K562 (cell line): Measurements from ENCODE around the gene ZNF333. TPM values are rescaled to one million over a fixed set of nuclear protein-coding genes. Genes with fewer than 3 reads are reported as not detected.

Experiments used
- ATAC-seq: fragments of 200-7000 bp; cut with Tn5 transposase; 3 replicates; pipeline ENCODE4 v1.9.1; 2020; ENCODE audit warnings: moderate library complexity
- BruUV-seq: library from RNA; stranded (reverse); fragments of 400-500 nt; replicated peaks from 2 replicates; lab custom pipeline; 2021; lab: Mats Ljungman, UMichigan
- CTCF ChIA-PET: fragments of 300-600 bp; formaldehyde crosslinking; extraction: SDS; loops from one replicate; lab custom pipeline; 2021; ENCODE audit warnings: low intra/inter-chr PET ratio; lab: Yijun Ruan, JAX
- POLR2A ChIA-PET: fragments of 300-600, 350-650 bp; sonication (Branson Sonifier 250); formaldehyde crosslinking; extraction: SDS; loops from one replicate; lab custom pipeline; 2021; ENCODE audit warnings: antibody characterized with exemption, inconsistent platforms; lab: Yijun Ruan, JAX
- DNase-seq, 4 experiments: peaks; one replicate each; pipeline versions ENCODE4 v3.0.0 to v3.0.0-alpha.2; 2011 to 2018; ENCODE audit warnings: low spot score in 3 of 4, mixed read lengths in 3 of 4; ENCODE audit errors: extremely low read depth in 1 of 4
- FAIRE-seq: peaks from 2 replicates; lab custom pipeline; 2011; peaks lifted over from hg19 to GRCh38; lab: Jason Lieb, UNC
- H2AFZ ChIP-seq: 2 replicates; pipeline ENCODE4 v1.6.0; 2011; ENCODE audit warnings: low read depth, low read length, control low read depth, inconsistent platforms
- H3K27ac ChIP-seq: fragments of 200-600 bp; 3 replicates; pipeline ENCODE4 v1.8.0; 2011; ENCODE audit warnings: low read depth, mild to moderate bottlenecking, control low read depth, inconsistent platforms, low read length, moderate library complexity, mixed read lengths; ENCODE audit errors: extremely low read depth
- H3K27me3 ChIP-seq, 2 experiments: fragments of 300-600 bp in 1 of 2; 2 replicates in 1 of 2; 3 replicates in 1 of 2; pipeline versions ENCODE4 v1.6.0 to v1.8.0; 2011; ENCODE audit warnings: inconsistent platforms in 2 of 2, low read length in 2 of 2, mild to moderate bottlenecking in 1 of 2, mixed read lengths in 1 of 2, moderate library complexity in 1 of 2; ENCODE audit not compliant: control insufficient read depth in 2 of 2, insufficient read depth in 2 of 2
- H3K36me3 ChIP-seq: fragments of 300-600 bp; 3 replicates; pipeline ENCODE4 v1.8.0; 2011; ENCODE audit warnings: mild to moderate bottlenecking, low read length, inconsistent platforms; ENCODE audit not compliant: control insufficient read depth, insufficient read depth
- H3K4me1 ChIP-seq, 2 experiments: fragments of 200-600 bp in 1 of 2; replicated peaks in 1 of 2; 2 replicates in 1 of 2; 3 replicates in 1 of 2; pipeline versions ENCODE4 v1.5.1 to v1.8.0; 2011; ENCODE audit warnings: inconsistent platforms in 2 of 2, low read length in 2 of 2, mild to moderate bottlenecking in 1 of 2, mixed read lengths in 1 of 2, moderate library complexity in 1 of 2; ENCODE audit not compliant: control insufficient read depth in 2 of 2, insufficient read depth in 2 of 2
- H3K4me2 ChIP-seq: 2 replicates; pipeline ENCODE4 v1.6.1; 2011; ENCODE audit warnings: low read length, control low read depth, inconsistent platforms, mixed read lengths; ENCODE audit not compliant: insufficient read depth
- H3K4me3 ChIP-seq: fragments of 200-600 bp; sonication (generic), shearing (Covaris generic); 2 replicates; pipeline ENCODE4 v1.5.1; 2016; ENCODE audit warnings: control low read depth, inconsistent platforms
- H3K79me2 ChIP-seq: fragments of 200-600 bp; 3 replicates; pipeline ENCODE4 v1.8.0; 2011; ENCODE audit warnings: low read length, inconsistent platforms; ENCODE audit not compliant: control insufficient read depth, insufficient read depth
- H3K9ac ChIP-seq, 2 experiments: 2 replicates each; pipeline versions ENCODE4 v1.6.0 to v1.6.1; 2011; ENCODE audit warnings: low read depth in 2 of 2, low read length in 2 of 2, control low read depth in 1 of 2, inconsistent platforms in 1 of 2, mild to moderate bottlenecking in 1 of 2, mixed read lengths in 1 of 2; ENCODE audit not compliant: insufficient read depth in 1 of 2
- H3K9me1 ChIP-seq: one replicate; pipeline ENCODE4 v1.6.0; 2011; ENCODE audit warnings: inconsistent platforms, mild to moderate bottlenecking, low read length, moderate library complexity; ENCODE audit not compliant: control insufficient read depth, insufficient read depth
- H3K9me3 ChIP-seq: replicated peaks from 2 replicates; pipeline ENCODE4 v1.5.1; 2011; ENCODE audit warnings: low read depth, low read length, inconsistent platforms; ENCODE audit not compliant: control insufficient read depth, insufficient read depth
- H4K20me1 ChIP-seq: replicated peaks from 2 replicates; pipeline ENCODE4 v1.6.1; 2011; ENCODE audit warnings: low read length, inconsistent platforms, mixed read lengths; ENCODE audit not compliant: control insufficient read depth, insufficient read depth
- ATF1 ChIP-seq, 2 experiments: fragments of 450-650 bp in 1 of 2; IDR thresholded peaks; 2 replicates each; pipeline ENCODE4 v1.6.1; 2016; ENCODE audit warnings: missing compliant biosample characterization in 1 of 2, missing genetic modification characterization in 1 of 2
- ATF2 ChIP-seq: sonication (generic); formaldehyde crosslinking; IDR thresholded peaks from 2 replicates; pipeline ENCODE4 v1.8.1; 2022; ENCODE audit warnings: missing genetic modification reagents
- CC2D1A ChIP-seq: fragments of 450-650 bp; IDR thresholded peaks from 2 replicates; pipeline ENCODE4 v1.6.1; 2017; ENCODE audit warnings: mild to moderate bottlenecking
- ERF ChIP-seq: fragments of 450-650 bp; formaldehyde crosslinking; IDR thresholded peaks from 2 replicates; pipeline ENCODE4 v1.4.0; 2020; ENCODE audit warnings: mild to moderate bottlenecking, mixed read lengths
- HNRNPL ChIP-seq: fragments of 200-400 bp; formaldehyde crosslinking; IDR thresholded peaks from 2 replicates; pipeline ENCODE4 v1.6.1; 2017; ENCODE audit warnings: low read depth, mild to moderate bottlenecking, low read length
- IRF1 ChIP-seq: sonication (generic); formaldehyde crosslinking; IDR thresholded peaks from 2 replicates; pipeline ENCODE4 v1.8.0; 2022; ENCODE audit warnings: missing genetic modification reagents, mild to moderate bottlenecking, borderline replicate concordance
- IRF2 ChIP-seq: sonication (generic); formaldehyde crosslinking; IDR thresholded peaks from 2 replicates; pipeline ENCODE4 v1.8.1; 2022; ENCODE audit warnings: mild to moderate bottlenecking, missing genetic modification reagents
- MAFG ChIP-seq: fragments of 450-650 bp; conservative IDR thresholded peaks from 2 replicates; pipeline ENCODE4 v1.6.1; 2016; ENCODE audit warnings: missing genetic modification characterization, missing compliant biosample characterization
- MED1 ChIP-seq: sonication (generic); formaldehyde crosslinking; IDR thresholded peaks from 2 replicates; pipeline ENCODE4 v1.8.1; 2023; ENCODE audit warnings: missing genetic modification reagents, borderline replicate concordance
- RBM25 ChIP-seq: fragments of 200-400 bp; formaldehyde crosslinking; IDR thresholded peaks from 2 replicates; pipeline ENCODE4 v1.6.1; 2018; ENCODE audit warnings: low read length, low read depth, moderate library complexity; ENCODE audit not compliant: severe bottlenecking
- ZKSCAN1 ChIP-seq: fragments of 150-350 bp; IDR thresholded peaks from 2 replicates; pipeline ENCODE4 v1.6.1; 2016; ENCODE audit warnings: low read depth, low read length
- ZNF212 ChIP-seq: fragments of 450-650 bp; formaldehyde crosslinking; IDR thresholded peaks from 2 replicates; pipeline ENCODE4 v1.4.0; 2020; ENCODE audit warnings: mild to moderate bottlenecking
- ZNF384 ChIP-seq: IDR thresholded peaks from 2 replicates; pipeline ENCODE4 v1.6.1; 2012; ENCODE audit warnings: low read depth, low read length, improper control_type of control experiment
- ZNF408 ChIP-seq: fragments of 250-450 bp; sonication (Bioruptor Pico); IDR thresholded peaks from 2 replicates; pipeline ENCODE4 v1.4.0; 2020; ENCODE audit warnings: low read depth, mild to moderate bottlenecking, moderate library complexity
- WGBS: fragments of 100-300 bp; shearing (Covaris generic); methylation state at CpG from one replicate; pipeline ENCODE4 v1.1.6; 2016; ENCODE audit warnings: low coverage, mixed read lengths; ENCODE audit not compliant: insufficient coverage; ENCODE audit errors: missing lambda C conversion rate; 5-methylcytosine and 5-hydroxymethylcytosine counted together
- in situ Hi-C: fragments of 300-500 bp; cut with MboI; formaldehyde crosslinking; loops from 4 replicates; pipeline ENCODE4 v1.15.0; 2018; ENCODE audit warnings: inconsistent platforms, mixed read lengths
- intact Hi-C: fragments of 100-400 bp; cut with micrococcal nuclease; formaldehyde crosslinking; loops from 2 replicates; pipeline ENCODE4 v1.14.2; 2022
- polyA plus RNA-seq, 8 experiments: library from polyadenylated mRNA; depleted of rRNA in 4 of 8; stranded (reverse) in 5 of 8; unstranded in 3 of 8; fragments of >200 nt; fragmentation: Nextera tagmentation in 2 of 8; fragmentation: Illumina TruSeq in 1 of 8; extraction: Ambion mirVana in 2 of 8; extraction: Trizol in 1 of 8; gene quantifications; 2 replicates each; pipeline versions ENCODE4 v1.2.1 to v1.2.3, GENCODE V29; 2011 to 2014; ENCODE audit warnings: inconsistent platforms in 1 of 8, missing spikeins in 1 of 8
- total RNA-seq, 7 experiments: library from RNA; depleted of rRNA in 6 of 7; stranded (reverse); fragments of >200 nt in 6 of 7; fragmentation: Illumina TruSeq in 2 of 7; extraction: Trizol in 2 of 7; gene quantifications; 2 replicates each; pipeline versions ENCODE4 v1.2.1 to v1.2.3, GENCODE V29; 2011 to 2021; ENCODE audit warnings: low replicate concordance in 1 of 7

ZNF333 gene
- total and polyA plus RNA-seq, 9 of the 15 experiments (the other 6 are each of a cell fraction or from before 2014, with no cell fraction given) = 2.8 to 10.3 (median 6.3) TPM

- no peaks in the 10 kb centered on the region for H3K9me3 ChIP-seq
- WGBS = 39% methylated on average over 5 of the region's 5 CpGs
- ChIA-PET CTCF (no interaction called here), POLR2A (interaction anchor here (0.5 kb wide), 1 partner anchor 303 kb away, joined by 3 read pairs; the partner anchor contains the start of gene OR1I1)
- H3K27ac ChIP-seq = no peak overlapping the region
- BruUV-seq = no TSS peak
- H4K20me1 ChIP-seq = no peaks in the 10 kb centered on the region
- no peak for DNase-seq
- peaks cover 22% of the 10 kb centered on the region for H3K79me2 ChIP-seq
- H3K4me2 ChIP-seq = no peak overlapping the region
- H3K27me3 ChIP-seq = no peaks in the 10 kb centered on the region
- FAIRE-seq = no peak
- no peaks in the 10 kb centered on the region for H3K9me1 ChIP-seq
- peaks cover 2% of the 10 kb centered on the region; the same call in 1 of the 3 replicates for H3K36me3 ChIP-seq
- ATAC-seq = no peak
- peak overlapping the region; percentile 56; the same call in 1 of the 2 replicates for H2AFZ ChIP-seq
- no peak overlapping the region for H3K4me3 ChIP-seq
- TF ChIP-seq ZNF384 (no peak), ATF1 (CRISPR knock-in tag; IDR thresholded peaks at IDR 0.05) (no peak), ATF1 (tag; IDR thresholded peaks at IDR 0.05) (no peak), RBM25 (no peak), ATF2 (CRISPR knock-in tag) (no peak), ZKSCAN1 (no peak), CC2D1A (no peak), IRF2 (CRISPR knock-in tag) (no peak), ERF (CRISPR knock-in tag) (no peak), HNRNPL (no peak), ZNF212 (no peak), MAFG (no peak), ZNF408 (CRISPR knock-in tag) (no peak), MED1 (no peak), IRF1 (CRISPR knock-in tag) (no peak)
- peak overlapping the region in 1 of 2 experiments; percentile 78; a peak in 1 of 4 replicates for H3K9ac ChIP-seq
- H3K4me1 ChIP-seq = peaks cover 13 to 30% of the 10 kb centered on the region in 2 experiments; a peak in 4 of 5 replicates
- intact Hi-C loops = no loop called here
- in situ Hi-C loops = no loop called here
These were observed 89.3 kb downstream of the ZNF333 start for GRCh38 chr19:14779151-14779550.
